OCI-LY7 (cell line): ENCODE measurements around the gene IQSEC1. TPM values are rescaled to one million over a fixed set of nuclear protein-coding genes. Genes with fewer than 3 reads are reported as not detected.

ENCODE experiments used
- BruUV-seq: library from RNA; stranded (reverse); fragments of 400-500 nt; replicated peaks from 2 replicates; lab custom pipeline; 2021; lab: Mats Ljungman, UMichigan
- CTCF ChIA-PET: fragments of 300-600 bp; sonication (Branson Sonifier 250); formaldehyde crosslinking; loops from one replicate; lab custom pipeline; 2022; ENCODE audit warnings: antibody characterized with exemption; ENCODE audit not compliant: unreplicated experiment; lab: Charles Lee
- POLR2A ChIA-PET: fragments of 300-600 bp; sonication (Branson Sonifier 250); formaldehyde crosslinking; loops from one replicate; lab custom pipeline; 2022; ENCODE audit warnings: antibody characterized with exemption; lab: Charles Lee
- DNase-seq: peaks from one replicate; pipeline ENCODE4 v3.0.0-alpha.2; 2015; ENCODE audit warnings: low spot score
- H2AFZ ChIP-seq: fragments of 200-600 bp; sonication (generic), shearing (Covaris generic); 2 replicates; pipeline ENCODE4 v1.6.1; 2014; ENCODE audit warnings: mild to moderate bottlenecking, antibody characterized with exemption, low read length, moderate library complexity
- H3K27ac ChIP-seq: fragments of 200-600 bp; sonication (generic); 2 replicates; pipeline ENCODE4 v1.5.1; 2014; ENCODE audit warnings: mixed run types, low read depth, mild to moderate bottlenecking, moderate library complexity, low read length, inconsistent platforms; ENCODE audit not compliant: poor library complexity, severe bottlenecking
- H3K36me3 ChIP-seq: fragments of 200-600 bp; sonication (generic); 2 replicates; pipeline ENCODE4 v1.6.1; 2014; ENCODE audit warnings: mild to moderate bottlenecking, antibody characterized with exemption, low read length, moderate library complexity, mixed read lengths; ENCODE audit not compliant: insufficient read depth
- H3K4me1 ChIP-seq: fragments of 200-600 bp; sonication (generic); 2 replicates; pipeline ENCODE4 v1.5.1; 2014; ENCODE audit warnings: mild to moderate bottlenecking, low read length; ENCODE audit not compliant: insufficient read depth, poor library complexity, severe bottlenecking
- H3K4me2 ChIP-seq: fragments of 200-600 bp; sonication (generic); 2 replicates; pipeline ENCODE4 v1.6.1; 2014; ENCODE audit warnings: mild to moderate bottlenecking, low read length
- H3K4me3 ChIP-seq: fragments of 200-600 bp; sonication (generic); 2 replicates; pipeline ENCODE4 v1.5.1; 2014; ENCODE audit warnings: mild to moderate bottlenecking, low read depth, low read length; ENCODE audit not compliant: poor library complexity, severe bottlenecking
- H3K79me2 ChIP-seq: fragments of 200-600 bp; sonication (generic); 2 replicates; pipeline ENCODE4 v1.6.1; 2016; ENCODE audit warnings: low read depth, mild to moderate bottlenecking, low read length, moderate library complexity, mixed read lengths; ENCODE audit not compliant: insufficient read depth
- H3K9me2 ChIP-seq: fragments of 200-600 bp; sonication (generic); 2 replicates; pipeline ENCODE4 v1.6.1; 2016; ENCODE audit warnings: mild to moderate bottlenecking, low read length, mixed read lengths; ENCODE audit not compliant: insufficient read depth
- H3K9me3 ChIP-seq: fragments of 200-600 bp; sonication (generic); 2 replicates; pipeline ENCODE4 v1.6.1; 2014; ENCODE audit warnings: mild to moderate bottlenecking, mixed run types, low read length, mixed read lengths
- H4K20me1 ChIP-seq: fragments of 200-600 bp; sonication (generic); 2 replicates; pipeline ENCODE4 v1.6.1; 2014; ENCODE audit warnings: mild to moderate bottlenecking, antibody characterized with exemption, low read length, moderate library complexity, mixed read lengths; ENCODE audit not compliant: insufficient read depth
- EZH2phosphoT487 ChIP-seq: fragments of 200-600 bp; sonication (generic); IDR thresholded peaks from 2 replicates; pipeline ENCODE4 v1.6.1; 2018; ENCODE audit warnings: low read depth, borderline replicate concordance, mild to moderate bottlenecking, mixed run types, antibody characterized with exemption, low read length, moderate library complexity, mixed read lengths
- intact Hi-C: fragments of 100-400 bp; cut with micrococcal nuclease; formaldehyde crosslinking; loops from one replicate; pipeline ENCODE4 v1.10.0; 2022; ENCODE audit not compliant: unreplicated experiment
- total RNA-seq, 2 experiments: library from RNA; depleted of rRNA in 1 of 2; stranded (reverse); fragments of >200 nt in 1 of 2; shearing (Covaris generic) in 1 of 2; gene quantifications; 2 replicates each; pipeline ENCODE4 v1.2.3, GENCODE V29; 2014 to 2022
- TF ChIP-seq, protein P1 (sequence below): fragments of 200-600 bp; sonication (generic); conservative IDR thresholded peaks from 2 replicates; pipeline ENCODE4 v1.5.1; 2014; ENCODE audit warnings: mild to moderate bottlenecking, antibody characterized with exemption, low read length, moderate library complexity, mixed read lengths

Gene IQSEC1
- total RNA-seq, 2 experiments from 2014 or later: 25.2 to 70.1 TPM

- Histone ChIP-seq H3K9me2 (no peaks in the 10 kb centered on the region), H3K4me3 (no peak overlapping the region), H3K4me1 (peaks cover 12% of the 10 kb centered on the region), H3K4me2 (no peak overlapping the region), H4K20me1 (no peaks in the 10 kb centered on the region), H3K9me3 (no peaks in the 10 kb centered on the region), H3K79me2 (no peaks in the 10 kb centered on the region), H2AFZ (no peak overlapping the region), H3K36me3 (peaks cover 56% of the 10 kb centered on the region), H3K27ac (no peak overlapping the region)
- TF ChIP-seq, protein P1, sequence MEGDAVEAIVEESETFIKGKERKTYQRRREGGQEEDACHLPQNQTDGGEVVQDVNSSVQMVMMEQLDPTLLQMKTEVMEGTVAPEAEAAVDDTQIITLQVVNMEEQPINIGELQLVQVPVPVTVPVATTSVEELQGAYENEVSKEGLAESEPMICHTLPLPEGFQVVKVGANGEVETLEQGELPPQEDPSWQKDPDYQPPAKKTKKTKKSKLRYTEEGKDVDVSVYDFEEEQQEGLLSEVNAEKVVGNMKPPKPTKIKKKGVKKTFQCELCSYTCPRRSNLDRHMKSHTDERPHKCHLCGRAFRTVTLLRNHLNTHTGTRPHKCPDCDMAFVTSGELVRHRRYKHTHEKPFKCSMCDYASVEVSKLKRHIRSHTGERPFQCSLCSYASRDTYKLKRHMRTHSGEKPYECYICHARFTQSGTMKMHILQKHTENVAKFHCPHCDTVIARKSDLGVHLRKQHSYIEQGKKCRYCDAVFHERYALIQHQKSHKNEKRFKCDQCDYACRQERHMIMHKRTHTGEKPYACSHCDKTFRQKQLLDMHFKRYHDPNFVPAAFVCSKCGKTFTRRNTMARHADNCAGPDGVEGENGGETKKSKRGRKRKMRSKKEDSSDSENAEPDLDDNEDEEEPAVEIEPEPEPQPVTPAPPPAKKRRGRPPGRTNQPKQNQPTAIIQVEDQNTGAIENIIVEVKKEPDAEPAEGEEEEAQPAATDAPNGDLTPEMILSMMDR: no peak
- TF ChIP-seq EZH2phosphoT487: no peak
- intact Hi-C loops: loop anchor here (5.0 kb wide), 1 partner anchor 80 kb away; no protein-coding TSS in a partner anchor
- ChIA-PET POLR2A (no interaction called here), CTCF (no interaction called here)
- BruUV-seq: no TSS peak
- no peak for DNase-seq
Measured at GRCh38 chr3:12902181-12902999, 170.8 kb downstream of the IQSEC1 start.

GRCh38 chr3:12901623-12902045 lies 171.6 kb downstream of the IQSEC1 start:
- Histone ChIP-seq H3K27ac (no peak overlapping the region), H4K20me1 (no peaks in the 10 kb centered on the region), H2AFZ (no peak overlapping the region), H3K4me2 (no peak overlapping the region), H3K4me1 (peaks cover 12% of the 10 kb centered on the region), H3K36me3 (peaks cover 54% of the 10 kb centered on the region), H3K9me3 (no peaks in the 10 kb centered on the region), H3K4me3 (no peak overlapping the region), H3K79me2 (no peaks in the 10 kb centered on the region), H3K9me2 (no peaks in the 10 kb centered on the region)
- intact Hi-C loops: loop anchor here (2.0 to 5.0 kb wide), 2 partner anchors 49 to 81 kb away; no protein-coding TSS in a partner anchor
- DNase-seq: peak; percentile 60
- ChIA-PET CTCF (no interaction called here), POLR2A (no interaction called here)
- no TSS peak for BruUV-seq
- TF ChIP-seq, protein P1: peak; percentile 56
- no peak for TF ChIP-seq EZH2phosphoT487
